Epithelial cell of proximal tubule (primary cell): ENCODE results near the gene CEP350. TPM values are rescaled to one million over a fixed set of nuclear protein-coding genes. Genes with fewer than 3 reads are reported as not detected.

Experiments
- DNase-seq: peaks from one replicate; pipeline ENCODE4 v3.0.0-alpha.2; 2011; ENCODE audit warnings: low read depth
- H3K4me3 ChIP-seq: 2 replicates; pipeline ENCODE4 v1.5.1; 2011; ENCODE audit warnings: low read depth, mild to moderate bottlenecking, low read length
- total RNA-seq: library from RNA; depleted of rRNA; stranded (reverse); fragments of >200 nt; gene quantifications from 2 replicates; pipeline ENCODE4 v1.2.3, GENCODE V29; 2015
- TF ChIP-seq, protein P1 (sequence below): conservative IDR thresholded peaks from 2 replicates; pipeline ENCODE4 v1.5.1; 2012; ENCODE audit warnings: low read depth, mild to moderate bottlenecking, low read length

The CEP350 gene
- total RNA-seq, 1 donor from 2014 or later = 26.4 TPM

DNA sequence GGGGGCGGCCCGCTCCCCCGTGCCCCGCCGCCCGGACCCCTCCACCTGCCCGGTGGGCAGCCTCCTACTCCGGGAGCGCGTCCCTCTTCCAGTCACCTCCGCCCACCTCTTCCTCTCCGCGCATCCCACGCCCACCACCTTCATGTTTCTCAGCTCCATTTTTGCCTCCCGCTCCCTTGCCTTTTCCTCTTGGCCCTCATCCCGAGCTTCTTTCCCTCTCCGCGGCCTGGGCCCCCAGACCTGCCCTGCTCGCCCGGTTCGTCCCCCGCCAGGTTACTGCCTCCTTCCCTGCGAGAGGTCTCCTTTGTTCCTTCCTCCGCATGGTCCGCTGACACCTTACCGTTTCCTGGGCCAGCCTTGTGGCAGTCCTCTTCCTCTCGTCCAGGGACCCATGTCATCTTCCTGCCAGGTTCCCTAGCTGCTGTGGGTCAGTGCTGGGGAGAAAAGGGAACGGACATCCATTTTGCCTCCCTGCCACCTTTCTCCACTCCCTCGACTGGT lies 200.6 kb downstream of the CEP350 start:
- H3K4me3 ChIP-seq = peak overlapping the region; percentile 87
- TF ChIP-seq, protein P1, sequence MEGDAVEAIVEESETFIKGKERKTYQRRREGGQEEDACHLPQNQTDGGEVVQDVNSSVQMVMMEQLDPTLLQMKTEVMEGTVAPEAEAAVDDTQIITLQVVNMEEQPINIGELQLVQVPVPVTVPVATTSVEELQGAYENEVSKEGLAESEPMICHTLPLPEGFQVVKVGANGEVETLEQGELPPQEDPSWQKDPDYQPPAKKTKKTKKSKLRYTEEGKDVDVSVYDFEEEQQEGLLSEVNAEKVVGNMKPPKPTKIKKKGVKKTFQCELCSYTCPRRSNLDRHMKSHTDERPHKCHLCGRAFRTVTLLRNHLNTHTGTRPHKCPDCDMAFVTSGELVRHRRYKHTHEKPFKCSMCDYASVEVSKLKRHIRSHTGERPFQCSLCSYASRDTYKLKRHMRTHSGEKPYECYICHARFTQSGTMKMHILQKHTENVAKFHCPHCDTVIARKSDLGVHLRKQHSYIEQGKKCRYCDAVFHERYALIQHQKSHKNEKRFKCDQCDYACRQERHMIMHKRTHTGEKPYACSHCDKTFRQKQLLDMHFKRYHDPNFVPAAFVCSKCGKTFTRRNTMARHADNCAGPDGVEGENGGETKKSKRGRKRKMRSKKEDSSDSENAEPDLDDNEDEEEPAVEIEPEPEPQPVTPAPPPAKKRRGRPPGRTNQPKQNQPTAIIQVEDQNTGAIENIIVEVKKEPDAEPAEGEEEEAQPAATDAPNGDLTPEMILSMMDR = no peak
- DNase-seq = no peak

DNA sequence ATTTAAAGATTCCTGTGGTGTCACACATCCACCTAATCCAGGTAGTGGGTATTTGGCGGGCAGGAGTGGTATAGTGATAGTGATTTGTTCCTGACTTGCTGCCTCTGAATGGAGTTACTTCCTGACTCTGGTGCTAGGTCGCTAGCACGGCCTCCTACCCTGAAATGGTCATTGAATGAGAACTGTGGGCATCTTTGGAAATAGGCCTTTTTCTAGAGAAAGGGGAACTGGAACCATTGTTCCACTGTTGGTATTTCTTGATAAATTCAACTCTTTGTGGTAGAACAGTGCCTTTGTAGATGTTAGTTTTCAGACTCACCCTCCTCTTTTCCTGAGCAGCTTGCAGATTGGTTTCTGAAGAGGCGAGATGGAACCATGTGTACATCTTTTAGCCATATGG lies 201.6 kb downstream of the CEP350 start:
- H3K4me3 ChIP-seq = no peak overlapping the region
- TF ChIP-seq, protein P1 = no peak
- DNase-seq = no peak

DNA sequence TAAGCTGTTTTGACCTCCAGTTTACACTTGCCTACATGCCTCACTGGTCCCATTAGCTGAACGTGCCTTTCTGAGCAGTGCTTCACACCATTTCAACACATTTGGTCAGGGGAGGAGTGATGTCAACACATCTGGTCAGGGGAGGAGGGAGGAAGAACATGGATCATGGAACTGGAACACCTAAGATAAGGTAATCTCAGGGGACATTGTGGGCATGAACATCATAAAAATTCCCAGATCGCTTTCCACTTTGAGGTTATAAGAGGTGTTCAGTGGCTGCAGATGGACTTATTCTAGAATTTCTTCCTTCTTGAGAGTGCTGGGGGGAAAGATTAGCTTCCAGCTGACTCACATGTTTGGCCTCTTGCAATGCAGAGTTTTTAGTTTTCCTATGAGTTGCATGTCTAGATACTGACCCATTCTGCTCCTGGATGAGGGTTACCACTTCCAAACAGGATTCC lies 202.1 kb downstream of the CEP350 start:
- TF ChIP-seq, protein P1 = no peak
- peak; percentile 25 for DNase-seq
- no peak overlapping the region for H3K4me3 ChIP-seq

DNA sequence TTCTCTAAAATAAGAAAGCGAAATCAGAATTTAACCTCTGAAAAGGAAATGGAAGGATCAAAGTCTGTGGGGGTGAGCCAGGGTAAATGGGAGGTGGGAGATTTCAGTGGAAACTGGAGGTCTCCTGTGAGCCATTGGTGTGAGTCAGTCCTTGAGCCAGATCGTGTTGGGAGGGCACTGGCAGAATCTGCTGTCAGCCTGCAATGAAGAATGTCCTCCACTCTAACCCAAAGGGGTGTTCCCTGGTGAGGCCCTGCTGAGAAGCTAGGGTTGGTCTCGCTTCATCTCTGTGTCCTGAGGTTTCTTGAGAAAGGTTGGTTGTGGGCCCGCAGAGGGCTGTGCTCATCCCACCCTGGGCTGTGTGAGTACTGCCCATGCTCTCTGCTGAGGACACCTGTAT lies 202.5 kb downstream of the CEP350 start:
- H3K4me3 ChIP-seq = no peak overlapping the region
- no peak for DNase-seq
- TF ChIP-seq, protein P1 = no peak

DNA sequence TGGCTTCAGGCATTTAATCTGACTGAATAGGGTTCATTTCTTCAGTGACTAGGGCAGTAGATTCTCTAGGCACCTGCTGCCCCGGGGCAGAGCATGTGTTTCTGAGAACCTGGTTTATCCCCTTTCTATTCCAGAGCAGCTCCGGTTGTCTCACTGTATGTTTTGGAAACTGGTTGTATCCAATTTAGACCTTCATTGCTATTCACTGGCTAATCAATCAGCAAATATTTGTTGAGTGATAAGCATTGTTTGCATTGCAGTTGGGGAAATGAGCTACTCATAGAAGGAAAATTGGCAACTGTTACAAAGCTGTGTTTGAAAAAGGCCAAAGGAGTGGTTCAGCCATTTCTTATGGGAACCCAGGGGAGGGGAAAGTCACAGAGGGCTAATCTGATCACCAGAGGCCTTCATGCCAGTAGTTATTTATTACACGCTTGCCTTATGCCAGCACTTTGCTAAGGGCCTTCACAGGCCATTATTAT lies 203.0 kb downstream of the CEP350 start:
- no peak overlapping the region for H3K4me3 ChIP-seq
- DNase-seq = no peak
- TF ChIP-seq, protein P1 = no peak

DNA sequence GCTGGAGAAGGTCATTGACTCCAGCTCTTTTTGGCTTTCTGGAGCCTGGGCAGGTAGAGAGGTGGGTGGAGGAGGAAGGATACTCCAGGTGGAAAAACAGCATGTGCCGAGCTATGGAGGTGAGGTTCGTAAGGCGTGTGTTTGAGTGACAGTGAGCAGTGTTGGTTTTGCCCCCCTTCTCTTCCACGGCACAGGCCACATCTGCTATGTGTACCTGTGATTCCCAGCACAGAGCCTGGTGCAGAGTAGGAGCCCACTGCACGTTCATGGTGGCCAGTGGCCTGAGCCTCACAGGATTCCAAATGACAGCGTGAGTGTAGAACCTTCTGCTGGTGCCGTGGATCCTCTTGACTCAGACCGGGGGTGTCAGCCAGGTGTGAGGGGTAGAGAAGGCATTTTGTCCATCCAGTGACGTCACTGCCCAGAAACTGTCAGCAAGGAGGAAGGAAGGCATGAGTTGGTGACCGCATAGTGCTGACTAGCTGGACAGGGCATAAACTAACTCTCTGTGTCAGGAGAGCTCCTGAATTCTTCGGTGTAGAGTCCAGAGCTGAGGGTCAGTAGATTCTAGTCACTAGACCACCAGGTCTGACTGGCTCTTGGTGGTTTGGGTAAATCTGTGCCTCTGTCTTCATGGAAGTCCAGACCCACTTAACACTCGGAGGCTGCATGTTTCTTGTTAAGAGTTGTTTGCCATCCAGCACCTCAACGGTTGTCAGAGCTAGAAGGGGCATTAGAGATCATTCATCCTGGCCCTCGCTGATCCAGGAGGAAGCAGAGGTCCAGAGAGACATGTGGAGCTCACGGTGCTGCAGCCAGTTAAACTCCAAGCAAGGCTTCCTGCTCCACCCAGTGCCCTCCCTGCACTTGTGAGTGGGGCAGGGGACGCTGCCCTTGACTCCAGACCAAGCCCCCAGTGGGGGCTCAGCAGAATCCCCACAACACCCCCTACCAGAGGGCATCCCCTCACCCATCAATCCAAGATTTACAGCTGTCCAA lies 203.8 kb downstream of the CEP350 start:
- H3K4me3 ChIP-seq = no peak overlapping the region
- TF ChIP-seq, protein P1 = no peak

DNA sequence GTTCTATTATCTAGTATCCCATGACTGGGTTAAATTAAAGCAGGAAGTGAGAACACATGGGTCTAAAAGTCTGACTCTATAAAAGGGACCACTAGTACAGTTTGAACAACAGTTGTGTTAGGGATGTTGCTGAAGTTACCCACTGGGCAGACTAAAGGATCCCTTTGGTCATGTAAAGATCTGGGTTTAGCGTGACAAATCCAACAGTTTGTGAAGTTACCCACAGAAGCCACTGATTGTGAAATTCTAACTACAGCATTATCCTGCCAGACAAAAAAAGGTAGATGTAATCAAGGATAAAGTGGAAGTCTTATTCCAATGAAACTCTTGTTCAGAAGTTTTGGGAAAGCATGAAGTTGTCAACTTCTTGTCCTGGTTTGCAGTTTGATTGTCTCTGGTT lies 205.7 kb downstream of the CEP350 start:
- DNase-seq = no peak
- TF ChIP-seq, protein P1 = no peak
- H3K4me3 ChIP-seq = no peak overlapping the region

More for the DNA sequence above, 203.8 kb downstream of the CEP350 start:
- no peak for DNase-seq
